ENCODE results near the gene PELI3.

The PELI3 gene

DNA sequence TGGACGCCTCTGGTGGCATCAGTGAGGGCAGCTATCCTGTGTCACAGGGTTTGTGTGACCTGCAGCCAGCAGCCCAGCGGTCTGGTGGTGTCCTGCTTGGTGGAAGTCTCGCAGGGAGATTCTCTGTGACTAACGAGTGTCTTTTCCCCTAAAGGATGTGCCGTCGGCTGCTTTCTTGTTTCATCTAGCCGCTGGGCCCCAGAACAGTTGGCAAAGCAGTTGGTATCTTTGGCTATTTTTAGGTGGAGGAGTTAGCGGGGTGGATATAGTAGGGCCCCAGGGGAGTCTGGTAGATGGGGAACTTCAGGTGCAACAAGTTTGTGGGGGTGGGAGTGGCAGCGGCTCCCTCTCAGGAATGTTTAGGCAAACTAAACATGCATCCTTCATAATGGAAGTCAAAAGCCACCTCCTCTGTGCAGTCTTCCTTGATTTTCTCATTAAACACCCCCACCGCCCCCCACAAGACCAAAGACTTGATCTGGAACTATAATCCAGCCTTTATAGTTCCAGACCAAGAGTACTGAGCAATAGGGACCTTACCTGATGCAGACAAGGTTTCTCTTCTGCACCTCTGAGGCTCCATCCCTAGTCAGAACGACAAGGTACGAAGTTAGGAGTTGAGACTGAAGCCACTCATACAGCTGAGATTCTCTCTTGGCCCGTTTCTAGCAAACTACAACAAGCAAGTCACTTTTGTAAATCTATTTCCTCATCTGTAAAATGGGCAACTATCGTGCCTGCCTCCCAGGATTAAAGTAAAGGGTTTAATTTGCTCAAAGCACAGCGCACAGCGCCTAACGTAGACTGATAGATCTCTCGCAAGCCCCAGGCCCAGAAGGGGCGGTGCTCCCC is 1.1 kb upstream of the PELI3 start:
- peaks cover 7% of the 10 kb centered on the region for H3K9me3 ChIP-seq (ENCODE audit: low read length)
- H3K36me3 ChIP-seq (ENCODE audit: insufficient read depth, low read length), result no peaks in the 10 kb centered on the region; the same call in 1 of the 2 replicates
- no peaks in the 10 kb centered on the region for H3K79me2 ChIP-seq (ENCODE audit: insufficient read depth, low read length)
- H3K9me2 ChIP-seq (ENCODE audit: low read depth, low read length), result no peaks in the 10 kb centered on the region
- no peaks in the 10 kb centered on the region for H4K20me1 ChIP-seq (ENCODE audit: insufficient read depth, low read length)
- H3F3A ChIP-seq (ENCODE audit: insufficient read depth, low read length), result no peaks in the 10 kb centered on the region
- H3K9ac ChIP-seq (ENCODE audit: low read length), result peak overlapping the region; percentile 54; the same call in 1 of the 2 replicates
- H3K4me2 ChIP-seq (ENCODE audit: low read length), result peak overlapping the region; percentile 86
- no peak overlapping the region for H3K27ac ChIP-seq (ENCODE audit: low read depth, low read length, poor library complexity, severe bottlenecking)
- peak overlapping the region; percentile 60 for H3K4me3 ChIP-seq (ENCODE audit: low read depth, low read length, poor library complexity, severe bottlenecking)
- TF ChIP-seq, protein P1, sequence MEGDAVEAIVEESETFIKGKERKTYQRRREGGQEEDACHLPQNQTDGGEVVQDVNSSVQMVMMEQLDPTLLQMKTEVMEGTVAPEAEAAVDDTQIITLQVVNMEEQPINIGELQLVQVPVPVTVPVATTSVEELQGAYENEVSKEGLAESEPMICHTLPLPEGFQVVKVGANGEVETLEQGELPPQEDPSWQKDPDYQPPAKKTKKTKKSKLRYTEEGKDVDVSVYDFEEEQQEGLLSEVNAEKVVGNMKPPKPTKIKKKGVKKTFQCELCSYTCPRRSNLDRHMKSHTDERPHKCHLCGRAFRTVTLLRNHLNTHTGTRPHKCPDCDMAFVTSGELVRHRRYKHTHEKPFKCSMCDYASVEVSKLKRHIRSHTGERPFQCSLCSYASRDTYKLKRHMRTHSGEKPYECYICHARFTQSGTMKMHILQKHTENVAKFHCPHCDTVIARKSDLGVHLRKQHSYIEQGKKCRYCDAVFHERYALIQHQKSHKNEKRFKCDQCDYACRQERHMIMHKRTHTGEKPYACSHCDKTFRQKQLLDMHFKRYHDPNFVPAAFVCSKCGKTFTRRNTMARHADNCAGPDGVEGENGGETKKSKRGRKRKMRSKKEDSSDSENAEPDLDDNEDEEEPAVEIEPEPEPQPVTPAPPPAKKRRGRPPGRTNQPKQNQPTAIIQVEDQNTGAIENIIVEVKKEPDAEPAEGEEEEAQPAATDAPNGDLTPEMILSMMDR (IDR thresholded peaks at IDR 0.05; ENCODE audit: low read length), result no peak
- no peak for TF ChIP-seq EZH2 (IDR thresholded peaks at IDR 0.05; ENCODE audit: borderline replicate concordance, low read length)
- H2AFZ ChIP-seq (ENCODE audit: low read length), result no peak overlapping the region
- peaks cover 24% of the 10 kb centered on the region for H3K4me1 ChIP-seq (ENCODE audit: insufficient read depth, low read length, severe bottlenecking)
- no peaks in the 10 kb centered on the region for H3K27me3 ChIP-seq (ENCODE audit: insufficient read depth, low read length)

DNA sequence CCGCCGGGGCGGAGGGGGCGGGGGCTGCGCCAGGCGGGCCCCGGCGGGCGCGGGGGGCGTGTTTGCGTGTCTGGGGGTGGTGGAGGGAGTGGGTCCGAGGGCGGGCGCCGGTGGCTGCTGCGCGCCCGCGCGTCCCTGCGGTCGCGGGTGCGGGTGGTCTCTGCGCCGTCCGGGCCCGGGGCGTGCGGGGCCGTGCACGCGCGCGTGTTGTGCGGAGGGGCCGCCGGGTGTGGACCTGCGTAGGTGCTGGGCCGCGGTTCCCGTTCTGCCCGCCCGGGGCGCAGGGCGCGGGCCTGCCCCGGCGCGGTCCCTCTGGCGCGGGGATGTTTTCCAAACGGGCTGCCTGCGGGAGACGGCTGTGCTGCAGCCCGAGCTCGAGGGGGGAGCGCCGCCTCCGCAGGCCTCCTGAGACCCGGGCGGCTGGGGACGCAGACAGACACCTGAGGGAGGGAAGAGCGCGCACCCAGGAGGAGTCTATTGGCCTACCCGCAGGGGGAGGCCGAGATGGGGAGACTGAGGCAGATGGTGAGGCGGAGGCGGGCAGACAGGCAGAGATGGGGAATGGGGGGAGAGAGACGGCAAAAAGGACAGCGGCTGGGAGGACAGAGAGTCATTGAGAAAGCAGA is 442 bp downstream of the PELI3 start:
- H3K4me3 ChIP-seq (ENCODE audit: low read depth, low read length, poor library complexity, severe bottlenecking), result peak overlapping the region; percentile 60
- H3K9ac ChIP-seq (ENCODE audit: low read length), result peak overlapping the region; percentile 39; the same call in 1 of the 2 replicates
- H3K36me3 ChIP-seq (ENCODE audit: insufficient read depth, low read length), result no peaks in the 10 kb centered on the region; the same call in 1 of the 2 replicates
- H2AFZ ChIP-seq (ENCODE audit: low read length), result no peak overlapping the region
- H3K9me3 ChIP-seq (ENCODE audit: low read length), result peaks cover 5% of the 10 kb centered on the region
- H3K79me2 ChIP-seq (ENCODE audit: insufficient read depth, low read length), result no peaks in the 10 kb centered on the region
- H3K27me3 ChIP-seq (ENCODE audit: insufficient read depth, low read length), result no peaks in the 10 kb centered on the region
- no peak for TF ChIP-seq EZH2 (IDR thresholded peaks at IDR 0.05; ENCODE audit: borderline replicate concordance, low read length)
- TF ChIP-seq, protein P1 (IDR thresholded peaks at IDR 0.05; ENCODE audit: low read length), result peak; percentile 32; the same call in 1 of the 2 replicates
- H4K20me1 ChIP-seq (ENCODE audit: insufficient read depth, low read length), result no peaks in the 10 kb centered on the region
- no peak overlapping the region for H3K27ac ChIP-seq (ENCODE audit: low read depth, low read length, poor library complexity, severe bottlenecking)
- H3K4me2 ChIP-seq (ENCODE audit: low read length), result peak overlapping the region; percentile 86
- no peaks in the 10 kb centered on the region for H3F3A ChIP-seq (ENCODE audit: insufficient read depth, low read length)
- H3K4me1 ChIP-seq (ENCODE audit: insufficient read depth, low read length, severe bottlenecking), result peaks cover 24% of the 10 kb centered on the region
- no peaks in the 10 kb centered on the region for H3K9me2 ChIP-seq (ENCODE audit: low read depth, low read length)

GRCh38 chr11:66467756-66468155 is 1.1 kb downstream of the PELI3 start:
- Histone ChIP-seq H3K4me2 (ENCODE audit: low read length) (peak overlapping the region; percentile 86), H4K20me1 (ENCODE audit: insufficient read depth, low read length) (no peaks in the 10 kb centered on the region), H3K4me1 (ENCODE audit: insufficient read depth, low read length, severe bottlenecking) (peaks cover 24% of the 10 kb centered on the region), H3K9me3 (ENCODE audit: low read length) (peaks cover 3% of the 10 kb centered on the region), H3K4me3 (ENCODE audit: low read depth, low read length, poor library complexity, severe bottlenecking) (peak overlapping the region; percentile 60), H3K27me3 (ENCODE audit: insufficient read depth, low read length) (no peaks in the 10 kb centered on the region), H3F3A (ENCODE audit: insufficient read depth, low read length) (no peaks in the 10 kb centered on the region), H3K9me2 (ENCODE audit: low read depth, low read length) (no peaks in the 10 kb centered on the region), H3K36me3 (ENCODE audit: insufficient read depth, low read length) (no peaks in the 10 kb centered on the region; the same call in 1 of the 2 replicates), H3K9ac (ENCODE audit: low read length) (no peak overlapping the region; the same call in 1 of the 2 replicates), H3K27ac (ENCODE audit: low read depth, low read length, poor library complexity, severe bottlenecking) (no peak overlapping the region), H2AFZ (ENCODE audit: low read length) (no peak overlapping the region), H3K79me2 (ENCODE audit: insufficient read depth, low read length) (no peaks in the 10 kb centered on the region)
- TF ChIP-seq, protein P1 (IDR thresholded peaks at IDR 0.05; ENCODE audit: low read length), result no peak
- no peak for TF ChIP-seq EZH2 (IDR thresholded peaks at IDR 0.05; ENCODE audit: borderline replicate concordance, low read length)

All from OCI-LY1 (cell line).